ENCODE measurements around the gene SLC4A8. TPM values are rescaled to one million over a fixed set of nuclear protein-coding genes. Genes with fewer than 3 reads are reported as not detected.
"Not testable (repeated sequence)": the region's sequence is repeated elsewhere in the genome, so short reads cannot be mapped to it uniquely, and the experiment has no call there.

Gene SLC4A8
- polyA plus RNA-seq, 3 donors, result 2.8 to 5.2 (median 4.3) TPM

DNA sequence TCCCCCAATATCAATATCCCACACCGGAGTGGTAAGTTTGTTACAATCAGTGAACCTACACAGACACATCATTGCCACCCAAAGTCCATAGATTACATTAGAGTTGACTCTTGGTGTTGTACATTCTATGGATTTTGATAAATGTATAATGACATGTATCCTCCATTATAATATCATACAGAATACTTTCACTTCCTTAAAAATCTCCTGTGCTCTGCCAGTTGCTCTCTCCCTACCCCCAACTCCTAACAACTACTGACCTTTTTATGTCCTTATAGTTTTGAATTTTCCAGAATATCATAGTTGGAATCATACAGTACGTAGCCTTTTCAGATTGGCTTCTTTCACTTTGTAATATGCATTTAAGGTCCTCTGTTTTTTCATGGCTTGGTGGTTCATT, 48.4 kb downstream of the SLC4A8 start:
- DNase-seq, result no peak

DNA sequence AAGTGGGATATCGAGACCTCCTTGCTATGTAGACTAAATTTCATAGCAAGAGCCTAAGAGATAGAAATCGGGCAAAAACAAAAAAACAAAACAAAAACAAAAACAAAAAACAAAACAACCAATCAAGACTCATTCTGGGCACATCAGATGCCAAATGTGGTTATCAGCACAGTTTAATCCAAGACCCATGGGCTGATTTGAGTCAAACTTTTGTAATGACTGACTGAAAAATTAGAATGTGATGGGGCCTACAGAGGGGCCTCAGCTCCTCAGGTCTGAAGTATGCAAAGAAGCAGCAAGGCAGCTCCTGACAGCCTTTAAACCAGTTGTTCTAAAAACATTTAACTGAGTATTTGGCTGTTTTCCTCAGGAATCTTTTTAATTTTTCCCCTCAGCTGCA, 49.3 kb downstream of the SLC4A8 start:
- no peak for DNase-seq

DNA sequence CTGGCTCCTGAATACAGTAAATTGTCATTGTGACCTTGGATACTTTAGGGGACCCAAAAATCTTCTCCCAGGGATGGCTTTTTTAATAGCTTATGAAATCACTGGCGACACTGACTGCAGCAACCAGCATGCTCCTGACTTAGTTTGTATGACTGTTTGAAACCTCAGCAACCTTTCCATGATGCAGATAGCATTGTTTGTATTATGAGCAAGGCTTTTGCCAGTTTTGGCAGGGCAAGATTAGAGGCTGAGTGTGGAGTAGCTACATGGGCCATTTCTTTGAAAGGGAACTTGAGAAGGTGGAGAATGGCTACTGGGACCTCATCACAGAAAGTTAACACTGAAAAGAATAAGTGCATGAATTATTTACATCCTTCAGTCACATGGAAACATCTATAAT, 50.9 kb downstream of the SLC4A8 start:
- no peak for DNase-seq

DNA sequence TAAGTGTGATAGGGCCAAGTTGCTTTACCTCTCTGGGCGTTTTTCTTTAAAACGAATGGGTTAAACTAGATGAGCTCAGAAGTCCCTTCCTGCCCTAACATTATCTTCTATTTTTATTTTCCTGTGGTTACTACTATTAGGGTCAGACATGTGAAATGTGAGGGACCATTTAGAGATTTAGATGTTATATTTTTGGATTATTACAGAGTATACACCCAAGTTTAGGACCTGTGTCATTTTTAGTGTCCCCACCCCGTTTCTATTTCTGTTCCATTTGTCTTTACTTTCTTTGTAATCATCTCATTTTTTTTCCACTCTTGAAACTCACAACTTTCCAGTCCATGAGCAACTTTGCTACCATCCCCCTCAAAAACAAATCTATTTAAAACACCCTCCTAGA, 56.3 kb downstream of the SLC4A8 start:
- DNase-seq, result no peak

DNA sequence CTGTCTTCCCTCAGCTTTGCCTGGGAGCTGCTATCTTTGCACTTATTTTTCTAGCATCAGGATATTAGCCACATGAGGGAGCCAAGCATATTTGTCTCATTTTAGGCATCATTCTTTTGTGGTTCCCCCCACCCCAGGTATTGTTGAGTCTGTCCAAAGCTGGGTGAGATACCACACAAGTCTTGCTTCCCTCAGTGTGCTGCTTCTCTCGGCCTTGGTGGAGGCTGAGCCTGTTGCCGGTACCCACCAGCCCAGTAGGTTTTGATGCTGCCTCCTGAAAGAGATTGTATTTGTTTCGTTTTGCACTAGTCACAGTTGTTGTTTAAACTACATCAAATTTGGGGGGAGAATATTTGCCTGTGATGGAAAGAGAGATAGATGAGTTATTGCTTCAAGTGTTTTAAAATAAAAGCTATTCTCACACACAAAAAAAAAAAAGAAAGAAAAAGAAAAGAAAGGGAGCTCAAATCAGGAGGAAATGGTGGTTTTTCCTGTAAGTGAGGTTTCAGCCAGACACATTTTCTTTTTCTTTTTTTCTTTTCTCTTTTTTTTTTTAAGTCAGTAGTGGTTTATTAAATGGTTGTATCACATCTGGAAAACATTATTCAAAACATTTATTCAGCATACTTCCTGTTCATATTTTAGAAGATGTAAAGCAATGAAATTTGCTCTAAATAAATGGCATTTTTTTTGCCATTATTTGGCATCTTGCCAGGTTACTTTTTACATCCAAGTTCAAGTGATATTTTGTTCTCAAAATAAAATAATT, 58.5 kb downstream of the SLC4A8 start:
- DNase-seq, result peak; percentile 24

DNA sequence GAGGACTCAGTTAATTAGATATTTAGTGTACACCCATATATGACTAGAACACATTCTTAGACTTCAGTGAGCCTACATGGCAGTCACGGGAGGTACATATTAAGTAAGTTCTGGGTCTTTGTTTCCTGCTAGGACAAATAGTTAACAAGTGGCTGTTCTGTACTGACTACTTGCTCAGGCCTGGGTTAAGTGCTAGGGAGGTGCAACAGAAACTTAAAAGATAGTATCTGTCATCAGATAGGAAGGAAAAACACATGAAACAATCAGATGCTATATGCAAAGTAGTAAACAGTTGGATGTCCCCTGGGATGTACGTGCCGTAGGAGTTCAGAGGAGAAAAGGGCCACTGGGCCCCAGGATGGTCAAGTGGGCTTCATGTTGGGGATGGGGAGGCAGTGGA, 59.5 kb downstream of the SLC4A8 start:
- DNase-seq, result no peak

DNA sequence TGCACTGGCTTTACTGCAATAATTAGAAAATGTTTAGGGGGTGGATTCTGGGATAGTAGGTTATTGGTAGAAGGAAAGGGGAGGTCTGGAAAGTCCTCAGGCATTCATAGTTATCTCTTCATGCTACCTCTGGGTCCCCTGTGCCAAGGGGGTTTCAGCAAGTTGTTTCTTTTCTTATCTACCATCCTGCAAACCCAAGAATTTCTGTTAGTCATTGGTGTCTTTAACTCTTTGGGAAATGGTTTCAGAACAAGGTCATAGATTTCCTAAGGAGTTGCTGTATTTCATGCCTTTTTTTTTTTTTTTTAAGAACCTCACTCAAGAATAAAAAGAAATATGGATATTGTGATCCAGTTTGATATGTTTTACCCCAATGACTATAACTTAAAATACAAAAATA, 63.6 kb downstream of the SLC4A8 start:
- no peak for DNase-seq

DNA sequence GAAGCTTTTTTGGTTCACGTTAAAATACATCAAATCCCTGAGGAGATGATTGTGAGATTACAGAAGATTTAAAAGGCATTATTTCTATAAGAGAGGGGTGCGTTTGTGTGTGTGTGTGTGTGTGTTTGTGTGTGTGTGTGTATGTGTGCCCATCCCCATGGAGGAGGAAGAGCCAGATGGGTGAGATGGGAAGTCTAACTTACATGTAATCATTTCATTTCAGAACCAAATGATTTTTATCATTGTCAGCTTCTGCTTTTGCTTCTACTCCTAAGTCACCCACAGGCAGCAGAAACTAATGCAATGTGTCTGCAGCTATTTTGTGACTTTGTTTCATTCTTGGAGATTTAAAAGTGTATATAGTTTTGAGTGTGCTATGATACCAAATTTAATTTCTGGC, 68.7 kb downstream of the SLC4A8 start:
- DNase-seq, result no peak

DNA sequence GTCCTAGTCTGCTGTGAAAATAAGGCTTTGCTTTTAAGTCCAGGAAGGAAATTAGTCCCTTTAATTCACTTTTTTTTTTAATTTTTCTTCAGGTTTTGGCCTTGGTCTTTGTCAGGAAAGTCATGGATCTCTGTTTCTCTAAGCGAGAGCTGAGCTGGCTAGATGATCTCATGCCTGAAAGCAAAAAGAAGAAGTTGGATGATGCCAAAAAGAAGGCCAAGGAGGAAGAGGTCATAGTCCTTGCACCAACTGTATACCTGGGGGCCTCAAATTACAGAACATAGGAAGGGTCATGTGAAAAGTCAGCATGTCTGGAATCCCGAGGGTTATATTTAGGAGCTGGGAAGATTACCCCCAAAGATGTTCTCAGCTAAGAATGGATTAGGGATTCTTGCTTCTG, 72.3 kb downstream of the SLC4A8 start:
- DNase-seq, result no peak

DNA sequence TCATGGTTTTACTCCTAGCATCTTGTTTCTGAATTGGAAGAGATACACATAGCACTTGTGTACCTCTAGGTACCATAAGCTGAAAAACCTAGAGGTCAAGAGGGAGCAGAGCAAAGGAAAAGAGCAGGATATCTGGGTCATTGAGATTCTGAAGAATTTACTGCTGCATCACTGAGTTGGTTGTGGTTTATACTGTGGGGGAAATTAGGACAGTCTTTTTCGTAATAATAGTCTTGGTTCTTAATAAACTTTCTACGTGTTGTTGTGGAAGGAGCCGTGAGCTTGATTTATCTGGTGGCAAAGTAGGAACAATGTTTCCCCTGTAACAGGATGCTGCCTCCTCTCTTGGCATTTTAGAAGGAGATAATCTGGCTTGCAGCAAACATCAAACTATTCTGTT, 80.2 kb downstream of the SLC4A8 start:
- DNase-seq, result no peak

DNA sequence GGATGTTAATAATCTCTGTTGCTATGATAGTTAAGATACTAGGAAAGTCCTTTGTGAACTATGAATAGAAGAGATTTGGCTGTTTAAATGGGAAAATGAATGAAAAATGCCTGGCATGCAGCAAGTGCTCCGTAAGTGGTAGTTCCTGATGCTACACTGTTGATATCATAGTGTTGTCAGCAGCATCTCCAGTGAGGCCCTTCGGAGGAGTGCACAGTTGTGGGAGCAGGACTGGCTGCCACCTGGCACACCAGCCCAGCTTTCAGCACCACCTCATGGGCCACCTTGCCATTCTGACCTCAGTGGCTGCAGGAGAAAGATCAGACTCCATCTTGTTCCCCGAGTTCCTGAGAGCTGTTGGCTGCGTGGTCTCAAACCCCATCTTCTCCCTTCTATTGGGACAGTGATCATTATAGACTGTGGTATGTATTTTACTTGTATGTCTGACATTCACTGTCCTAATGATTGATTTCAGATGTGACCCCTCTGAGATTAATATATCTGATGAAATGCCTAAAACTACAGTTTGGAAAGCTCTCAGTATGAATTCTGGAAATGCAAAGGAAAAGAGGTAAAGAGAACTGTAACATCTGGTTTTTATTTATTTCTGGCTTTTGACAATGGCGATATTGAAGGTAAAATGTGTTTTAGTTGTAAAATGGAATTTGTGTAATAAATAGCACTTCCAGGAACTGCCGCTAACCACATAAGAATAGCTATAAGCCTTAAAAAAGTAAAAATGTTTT, 80.9 kb downstream of the SLC4A8 start:
- no peak for DNase-seq

DNA sequence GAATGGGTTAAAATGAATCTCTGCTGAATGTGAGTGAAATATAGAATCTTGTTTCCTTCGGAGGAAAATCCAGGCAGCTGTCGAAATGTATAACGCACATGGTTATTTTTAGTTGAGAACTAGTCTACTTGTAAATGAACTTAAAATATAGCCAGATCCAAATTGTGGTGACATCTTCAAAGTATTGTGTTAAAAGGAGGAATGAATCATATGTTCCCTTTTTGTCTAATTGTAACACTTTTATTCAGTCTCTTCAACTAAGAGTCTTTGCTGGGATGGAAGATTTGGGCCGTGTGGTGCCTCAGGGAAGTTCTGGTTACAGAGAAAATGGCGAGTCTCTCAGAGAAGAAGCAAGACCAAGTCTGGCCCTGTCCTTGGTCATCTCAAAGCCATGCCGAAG, 82.5 kb downstream of the SLC4A8 start:
- DNase-seq, result no peak

DNA sequence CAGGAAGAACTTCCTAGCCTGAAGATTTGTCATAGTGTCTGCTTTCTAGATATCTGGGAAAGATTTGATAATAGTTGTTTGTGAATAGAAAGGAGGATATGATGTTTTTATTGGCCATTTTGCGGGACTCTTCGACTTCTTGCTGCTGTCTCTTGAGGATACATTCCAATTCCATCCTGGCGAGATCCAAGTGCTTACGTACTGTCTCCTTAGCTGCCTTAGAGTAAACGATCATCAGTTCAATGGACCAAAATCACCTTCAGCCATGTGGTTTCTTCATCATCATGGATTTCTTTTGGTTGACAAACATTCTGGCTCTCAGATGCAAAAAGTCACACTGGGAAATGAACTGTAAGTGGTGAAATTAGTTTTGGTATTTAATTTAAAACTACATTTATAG, 83.7 kb downstream of the SLC4A8 start:
- no peak for DNase-seq

DNA sequence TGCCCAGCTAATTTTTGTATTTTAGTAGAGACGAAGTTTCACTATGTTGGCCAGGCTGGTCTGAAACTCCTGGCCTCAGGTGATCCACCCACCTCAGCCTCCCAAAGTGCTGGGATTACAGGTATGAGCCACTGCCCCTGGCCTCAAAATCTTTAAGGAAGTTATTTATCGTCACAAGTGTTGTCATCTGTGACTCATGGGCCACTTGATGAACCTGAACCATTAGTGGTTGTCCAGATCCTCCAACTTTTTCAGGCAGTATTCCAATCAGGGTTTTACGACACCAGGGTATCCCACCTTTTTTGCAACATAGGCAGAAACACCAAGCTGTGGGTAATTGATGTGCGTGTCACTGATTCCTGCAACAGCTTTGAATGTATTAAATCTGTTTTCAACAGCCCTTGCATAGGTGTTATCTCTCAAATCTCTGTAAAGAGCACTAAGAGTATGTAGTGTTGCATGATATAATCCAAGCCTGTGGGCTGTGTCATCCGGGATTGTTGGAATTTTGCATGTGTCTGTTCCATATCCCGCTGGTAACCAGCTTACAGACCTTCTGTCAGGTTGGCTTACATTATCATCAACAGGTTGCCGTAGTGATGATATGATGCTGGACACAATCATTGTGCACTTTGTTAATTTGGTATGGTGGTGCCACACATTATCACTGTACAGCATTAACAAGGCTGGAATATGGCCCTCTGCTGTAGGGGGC, 87.1 kb downstream of the SLC4A8 start:
- no peak for DNase-seq

DNA sequence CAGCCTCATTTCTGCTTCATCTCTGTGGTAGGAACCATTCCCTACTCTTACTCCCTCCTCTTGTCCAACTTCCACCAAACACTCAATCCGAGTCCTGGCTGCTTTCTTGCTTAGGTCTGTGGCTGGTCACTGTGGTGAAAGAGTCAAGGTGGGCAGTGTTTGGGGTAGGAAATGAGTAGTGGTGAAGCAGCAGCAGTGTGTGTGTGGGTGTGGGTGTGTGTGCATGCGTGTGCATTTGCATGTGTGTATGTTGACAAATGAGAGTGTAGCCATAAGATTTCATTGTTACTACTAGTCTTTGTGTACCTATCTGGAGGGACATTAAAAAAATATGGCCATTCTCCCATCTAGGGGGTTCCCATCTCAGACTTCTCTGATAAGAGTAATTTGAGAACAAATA, 87.8 kb downstream of the SLC4A8 start:
- DNase-seq, result no peak

DNA sequence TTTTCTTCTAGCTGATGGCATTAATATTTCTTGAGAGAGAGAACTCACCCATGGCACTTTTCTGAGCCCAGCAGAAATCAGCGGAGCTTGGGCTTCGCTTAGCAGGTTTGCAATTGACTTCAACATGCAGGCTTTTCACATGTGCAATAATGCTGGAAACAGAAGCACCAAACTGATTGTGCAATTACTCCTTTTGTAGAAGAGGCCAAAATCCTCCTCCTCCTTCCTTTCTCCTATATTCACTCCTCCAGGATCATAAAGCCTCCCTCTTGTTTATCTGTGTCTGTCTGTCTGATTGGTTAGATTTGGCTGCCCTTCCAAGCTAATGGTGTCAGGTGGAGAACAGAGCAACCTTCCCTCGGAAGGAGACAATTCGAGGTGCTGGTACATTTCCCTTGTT, 90.4 kb downstream of the SLC4A8 start:
- not testable (repeated sequence) for DNase-seq

DNA sequence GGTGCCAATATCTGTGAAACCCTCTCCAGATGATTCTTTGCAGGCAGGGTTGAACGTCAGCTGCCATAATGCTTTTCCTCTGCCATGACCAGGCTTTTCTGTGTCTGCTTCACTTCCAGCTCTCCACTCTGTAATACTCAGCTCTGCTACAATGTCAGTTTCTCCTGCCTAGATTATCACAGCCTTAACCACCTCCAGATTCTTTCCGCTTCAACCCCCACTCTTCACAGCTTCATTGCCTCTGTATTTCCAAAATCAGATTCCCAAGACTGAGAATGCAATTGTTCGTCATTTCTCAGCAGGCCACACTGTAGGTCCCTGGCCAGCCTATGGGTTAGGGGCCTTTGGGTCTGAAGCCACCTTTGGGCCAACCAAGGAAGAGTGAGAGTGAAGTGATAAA, 92.7 kb downstream of the SLC4A8 start:
- no peak for DNase-seq

DNA sequence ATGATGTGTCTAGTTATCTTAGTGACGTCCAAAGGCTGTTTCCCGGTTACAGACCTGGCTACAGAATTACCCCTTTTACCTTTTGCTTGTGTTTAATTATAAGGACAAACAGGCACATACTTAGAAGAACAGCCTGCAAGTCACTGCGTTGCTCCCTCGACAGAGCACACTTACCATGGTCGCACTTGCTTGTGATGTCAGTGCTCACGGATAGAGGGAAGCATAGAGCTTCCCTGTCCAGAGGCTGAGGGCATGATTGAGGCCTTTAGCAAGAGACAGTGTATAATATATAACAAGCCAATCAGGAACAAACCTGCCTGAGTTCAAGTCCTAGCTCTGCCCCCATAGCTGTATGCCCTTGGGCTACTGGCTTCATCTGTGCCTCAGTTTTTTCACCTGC, 93.2 kb downstream of the SLC4A8 start:
- DNase-seq, result no peak

DNA sequence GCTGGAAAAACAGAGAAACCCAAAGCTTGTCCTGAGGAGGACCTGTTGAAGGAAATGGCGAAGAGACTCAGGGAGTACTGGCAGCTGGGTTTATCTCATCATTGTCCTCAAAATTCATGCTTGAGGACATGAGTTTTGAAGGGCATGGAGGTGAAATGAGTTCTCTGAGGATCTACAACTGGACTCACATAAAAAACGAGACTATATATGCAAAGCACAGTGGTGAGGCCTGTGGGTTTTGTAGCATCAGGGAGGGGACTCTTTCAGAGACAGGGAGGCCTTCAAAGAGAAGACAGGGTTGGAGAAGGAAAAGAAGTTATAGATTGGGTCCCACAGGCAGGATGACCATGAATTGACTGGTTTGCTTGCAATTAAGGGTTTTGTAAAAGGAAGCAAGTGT, 95.1 kb downstream of the SLC4A8 start:
- no peak for DNase-seq

DNA sequence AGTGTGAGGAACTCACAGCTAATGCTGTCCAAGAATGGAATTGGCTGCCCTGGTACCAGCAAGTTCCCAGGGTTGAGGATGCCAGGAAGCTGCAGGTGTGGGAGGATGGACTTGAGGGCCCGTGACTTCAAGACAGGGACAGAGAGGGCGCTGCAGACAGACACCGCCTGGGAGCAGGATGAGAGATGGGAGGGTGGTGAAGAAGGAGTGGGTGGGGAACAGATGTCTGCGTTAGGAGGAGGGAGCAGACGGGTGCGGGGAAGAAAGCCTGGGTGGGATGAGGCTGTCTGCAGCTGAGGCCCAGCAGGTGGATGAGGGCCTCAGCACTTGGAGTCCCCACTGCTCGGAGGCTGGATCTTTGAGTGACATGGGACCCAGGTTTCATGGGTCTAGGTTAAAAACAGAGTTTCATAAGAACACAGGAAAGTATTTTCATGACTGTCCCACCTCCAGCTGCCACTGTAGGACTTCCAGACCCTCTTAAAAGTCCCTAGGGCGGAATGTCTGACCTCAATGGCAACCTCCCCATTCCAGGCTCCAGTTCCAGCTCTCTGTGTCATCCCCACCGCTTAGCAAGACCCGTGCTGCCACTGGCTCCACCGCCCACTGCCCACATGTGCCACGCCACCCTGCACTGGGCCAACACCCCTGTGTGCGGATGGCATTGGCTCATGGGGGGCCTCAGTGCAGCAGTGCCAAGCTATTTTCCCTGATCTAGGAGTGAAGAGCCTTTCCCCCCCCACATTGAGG, 96.1 kb downstream of the SLC4A8 start:
- no peak for DNase-seq

DNA sequence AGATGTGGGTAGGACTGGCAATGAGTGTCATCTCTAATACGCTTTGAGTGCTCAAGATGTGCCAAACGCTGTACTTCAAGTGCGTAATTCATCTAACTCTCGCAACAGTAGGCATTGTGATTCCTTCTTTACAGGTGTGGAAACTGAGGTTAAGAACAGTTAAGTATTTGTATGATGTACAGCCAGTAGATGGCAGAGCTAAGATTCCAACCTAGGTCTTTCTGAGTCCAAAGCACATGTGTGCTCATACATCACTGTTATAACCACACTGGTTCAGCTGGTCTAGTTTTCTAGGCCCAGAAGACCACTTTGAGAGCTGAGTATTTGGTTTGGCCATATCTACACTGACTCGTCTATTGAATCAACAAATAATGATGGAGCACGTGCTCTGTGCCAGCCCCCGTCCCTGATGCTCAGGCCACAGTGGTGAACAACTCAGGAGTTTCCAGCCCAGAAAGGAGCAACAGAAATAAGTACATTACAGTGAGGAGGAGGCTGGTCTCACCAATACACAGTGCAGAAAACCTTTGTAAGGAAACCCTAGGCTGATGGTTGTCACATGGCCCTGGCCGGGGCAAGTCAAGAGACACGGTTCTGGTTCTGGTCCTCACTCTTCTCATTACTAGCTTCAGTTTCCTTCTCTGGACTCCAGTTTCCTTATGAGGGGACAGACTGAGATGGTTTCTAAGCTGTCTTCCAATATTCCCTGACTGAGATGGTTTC, 97.1 kb downstream of the SLC4A8 start:
- no peak for DNase-seq

DNA sequence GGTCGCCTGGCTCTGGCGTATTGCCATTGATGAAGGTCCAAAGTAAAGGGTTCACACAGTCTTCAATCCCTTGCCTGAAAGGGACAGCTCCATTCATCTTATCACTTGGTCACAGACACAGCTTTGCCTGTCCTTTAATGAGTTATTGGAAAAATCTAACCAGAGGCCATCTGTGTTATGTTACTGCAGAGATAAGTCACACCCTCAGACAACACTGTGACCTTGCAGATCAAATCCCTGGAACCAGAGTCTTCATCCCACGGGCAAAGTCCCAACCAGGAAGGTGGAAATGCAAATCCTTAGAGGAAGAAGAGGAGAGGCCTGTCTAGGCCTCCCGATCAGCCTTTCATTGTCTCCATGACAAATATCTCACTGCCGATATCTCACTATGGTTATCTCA, 98.1 kb downstream of the SLC4A8 start:
- DNase-seq, result no peak
